ENCODE measurements around the gene RCSD1.

The RCSD1 gene

DNA sequence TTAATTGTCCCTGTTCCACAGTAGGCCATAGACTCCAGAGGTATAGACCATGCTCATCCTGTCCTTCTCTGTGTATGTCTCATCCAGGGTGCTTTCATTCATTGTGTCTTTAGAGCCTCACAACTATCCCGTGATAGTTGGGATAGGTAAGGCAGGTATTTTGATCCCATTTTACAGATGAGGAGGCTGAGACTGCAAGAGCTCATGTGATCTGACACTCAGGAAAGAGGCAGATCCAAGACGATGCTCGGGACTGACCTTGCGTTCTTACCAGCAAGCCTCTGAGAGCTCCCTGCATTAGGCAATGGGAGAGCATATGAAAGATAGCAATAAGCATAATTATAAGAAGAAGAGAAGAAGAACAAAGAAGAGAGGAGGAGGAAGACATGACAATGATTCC lies 42.8 kb downstream of the RCSD1 start:
- H3K4me3 ChIP-seq (ENCODE audit: low read depth, low read length) = no peak overlapping the region
- TF ChIP-seq, protein P1, sequence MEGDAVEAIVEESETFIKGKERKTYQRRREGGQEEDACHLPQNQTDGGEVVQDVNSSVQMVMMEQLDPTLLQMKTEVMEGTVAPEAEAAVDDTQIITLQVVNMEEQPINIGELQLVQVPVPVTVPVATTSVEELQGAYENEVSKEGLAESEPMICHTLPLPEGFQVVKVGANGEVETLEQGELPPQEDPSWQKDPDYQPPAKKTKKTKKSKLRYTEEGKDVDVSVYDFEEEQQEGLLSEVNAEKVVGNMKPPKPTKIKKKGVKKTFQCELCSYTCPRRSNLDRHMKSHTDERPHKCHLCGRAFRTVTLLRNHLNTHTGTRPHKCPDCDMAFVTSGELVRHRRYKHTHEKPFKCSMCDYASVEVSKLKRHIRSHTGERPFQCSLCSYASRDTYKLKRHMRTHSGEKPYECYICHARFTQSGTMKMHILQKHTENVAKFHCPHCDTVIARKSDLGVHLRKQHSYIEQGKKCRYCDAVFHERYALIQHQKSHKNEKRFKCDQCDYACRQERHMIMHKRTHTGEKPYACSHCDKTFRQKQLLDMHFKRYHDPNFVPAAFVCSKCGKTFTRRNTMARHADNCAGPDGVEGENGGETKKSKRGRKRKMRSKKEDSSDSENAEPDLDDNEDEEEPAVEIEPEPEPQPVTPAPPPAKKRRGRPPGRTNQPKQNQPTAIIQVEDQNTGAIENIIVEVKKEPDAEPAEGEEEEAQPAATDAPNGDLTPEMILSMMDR (IDR thresholded peaks at IDR 0.05; ENCODE audit: borderline replicate concordance, insufficient read depth, low read depth, low read length) = no peak

DNA sequence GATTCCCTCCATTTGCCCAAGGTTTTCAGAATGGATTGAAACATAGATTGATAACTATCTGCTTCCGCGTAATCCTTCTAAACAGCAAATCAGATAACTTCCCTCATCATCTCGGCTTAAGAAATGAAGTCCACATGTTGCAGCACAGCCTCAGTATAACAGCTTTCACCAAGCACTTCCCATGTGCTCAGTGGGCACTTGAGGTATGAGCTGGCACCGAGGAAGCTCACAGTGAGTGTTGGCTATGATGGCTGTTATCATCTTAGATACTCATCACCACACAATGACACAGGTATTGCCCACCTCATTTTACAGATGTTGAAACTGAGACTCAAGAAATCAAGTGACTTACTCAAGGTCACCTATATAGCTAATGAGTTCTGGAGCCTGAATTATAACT lies 43.2 kb downstream of the RCSD1 start:
- TF ChIP-seq, protein P1 (IDR thresholded peaks at IDR 0.05; ENCODE audit: borderline replicate concordance, insufficient read depth, low read depth, low read length) = no peak
- H3K4me3 ChIP-seq (ENCODE audit: low read depth, low read length) = no peak overlapping the region

DNA sequence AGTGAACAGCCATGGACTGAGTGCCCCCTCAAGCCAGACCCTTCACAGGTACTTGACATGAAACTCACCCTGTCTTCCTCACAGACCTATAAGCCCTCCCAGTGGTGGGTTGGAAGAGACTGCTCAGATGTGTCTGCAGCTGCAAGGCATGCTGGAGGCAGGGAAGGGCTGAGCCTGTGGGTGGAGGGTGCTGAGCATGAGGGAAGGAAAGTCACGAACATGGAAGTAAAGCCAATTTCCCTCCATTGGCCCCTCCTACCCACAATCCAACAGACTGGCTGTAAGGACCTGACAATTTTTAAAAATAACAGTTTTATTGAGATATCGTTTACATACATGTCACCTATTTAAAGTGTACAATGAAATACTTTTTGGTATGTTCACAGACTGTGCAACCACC lies 44.1 kb downstream of the RCSD1 start:
- TF ChIP-seq, protein P1 (IDR thresholded peaks at IDR 0.05; ENCODE audit: borderline replicate concordance, insufficient read depth, low read depth, low read length) = no peak
- no peak overlapping the region for H3K4me3 ChIP-seq (ENCODE audit: low read depth, low read length)

DNA sequence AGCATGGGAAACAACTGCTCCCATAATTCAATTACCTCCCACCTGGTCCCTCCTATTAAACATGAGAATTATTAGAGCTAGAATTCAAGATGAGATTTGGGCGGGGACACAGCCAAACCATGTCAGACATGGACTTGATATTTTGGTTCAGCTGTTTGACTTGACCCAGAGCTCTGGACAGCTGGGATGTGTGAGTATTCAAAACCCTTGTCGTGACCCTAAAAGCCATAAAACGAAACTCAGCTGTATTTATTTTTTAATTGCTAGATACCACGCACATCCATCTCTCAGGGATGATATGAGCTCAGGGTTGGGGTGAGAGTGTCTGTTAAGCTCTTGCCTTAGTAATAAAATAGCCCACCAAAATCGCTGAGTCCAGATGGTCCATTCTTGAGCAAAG lies 45.4 kb downstream of the RCSD1 start:
- no peak overlapping the region for H3K4me3 ChIP-seq (ENCODE audit: low read depth, low read length)
- TF ChIP-seq, protein P1 (IDR thresholded peaks at IDR 0.05; ENCODE audit: borderline replicate concordance, insufficient read depth, low read depth, low read length) = no peak

DNA sequence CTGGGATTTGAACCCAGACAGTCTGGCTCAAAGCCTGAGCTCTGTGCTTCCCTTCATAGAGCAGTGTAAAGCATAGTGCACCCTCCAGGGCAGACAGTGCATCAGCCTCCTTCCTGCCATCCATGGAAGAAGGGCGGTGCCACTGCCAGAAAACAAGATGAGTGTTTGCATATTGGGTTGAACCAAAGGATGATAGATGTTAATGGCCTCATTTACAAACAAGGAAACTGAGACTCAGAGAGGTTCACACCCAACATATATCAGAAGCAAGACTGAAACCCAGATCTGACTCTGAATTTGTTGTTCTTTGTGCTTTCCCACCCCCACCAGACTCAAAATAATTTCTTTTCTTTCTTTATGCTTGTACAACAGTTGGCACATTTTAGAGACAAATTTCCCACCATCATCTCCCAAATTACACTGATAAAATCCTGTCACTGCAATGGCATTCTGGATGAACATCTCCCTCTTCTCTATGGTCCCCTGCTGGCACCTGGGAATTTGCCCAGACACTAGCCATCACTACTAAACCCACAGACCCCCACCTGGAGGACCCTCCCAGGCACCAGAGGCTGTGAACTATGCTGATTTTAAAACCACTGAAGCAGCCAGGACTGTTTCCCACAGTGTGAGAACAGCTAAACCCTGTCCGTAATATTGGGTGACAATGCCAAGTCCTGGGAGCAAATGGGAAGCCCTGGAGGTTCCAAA lies 46.3 kb downstream of the RCSD1 start:
- H3K4me3 ChIP-seq (ENCODE audit: low read depth, low read length) = no peak overlapping the region
- TF ChIP-seq, protein P1 (IDR thresholded peaks at IDR 0.05; ENCODE audit: borderline replicate concordance, insufficient read depth, low read depth, low read length) = no peak

DNA sequence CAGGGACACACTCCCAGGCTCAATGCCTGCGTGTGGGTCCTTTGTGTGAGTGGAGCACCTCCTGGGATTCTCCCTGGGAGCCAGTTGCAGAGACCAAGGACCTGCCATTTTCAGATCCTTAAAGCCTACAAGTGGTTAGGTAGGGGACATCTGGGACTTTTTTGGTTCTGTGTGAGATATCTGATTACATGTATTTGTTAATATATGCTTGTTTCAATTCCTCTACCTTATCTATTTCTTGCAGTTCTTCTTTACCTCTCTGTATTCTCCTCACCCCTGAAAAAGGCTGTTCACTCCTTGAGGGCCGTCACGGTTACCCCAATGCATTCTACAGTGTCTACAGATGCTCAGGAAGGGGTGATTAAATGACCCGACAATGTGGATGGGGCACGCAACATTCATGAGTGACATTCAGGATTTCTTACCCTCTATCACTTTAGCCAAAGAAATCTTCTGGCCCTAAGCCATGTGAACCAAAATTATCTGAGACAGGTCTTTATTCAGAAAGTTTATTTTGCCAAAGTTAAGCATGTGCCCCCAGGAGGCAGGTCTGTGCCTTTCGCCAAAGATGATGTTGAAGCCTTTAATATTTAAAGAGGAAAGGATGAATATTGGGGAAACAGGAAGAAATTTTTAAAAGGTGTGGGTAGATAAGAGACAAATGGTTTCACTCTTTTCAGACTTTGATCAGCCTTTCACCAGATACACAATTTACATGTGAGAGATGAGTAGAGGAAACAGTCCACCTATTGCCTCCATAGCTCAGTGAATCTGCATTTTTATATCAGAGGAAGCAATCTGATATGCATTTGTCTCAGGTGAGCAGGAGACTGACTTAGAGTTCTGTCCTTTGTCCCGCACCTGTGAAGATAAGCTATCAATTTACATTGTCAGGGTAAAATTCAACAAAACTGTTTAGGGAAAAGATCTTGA lies 47.1 kb downstream of the RCSD1 start:
- H3K4me3 ChIP-seq (ENCODE audit: low read depth, low read length) = no peak overlapping the region
- TF ChIP-seq, protein P1 (IDR thresholded peaks at IDR 0.05; ENCODE audit: borderline replicate concordance, insufficient read depth, low read depth, low read length) = no peak
